GM18526 (cell line): ENCODE results near the gene INAFM1.

Experiments used
- POLR2A ChIP-seq: IDR thresholded peaks from 3 replicates; pipeline ENCODE4 v1.6.1; 2011; ENCODE audit not compliant: insufficient read length; ENCODE audit errors: extremely low read depth

INAFM1 gene

GRCh38 chr19:47274071-47274890 is at the start of gene INAFM1:
INAFM1 (plus strand) TSS chr19:47274885; CDS start chr19:47274920, 35 bp downstream.
- TF ChIP-seq POLR2A = peak; percentile 58

GRCh38 chr19:47225746-47226425 is 48.8 kb upstream of the INAFM1 start:
- peak; percentile 100 for TF ChIP-seq POLR2A

DNA sequence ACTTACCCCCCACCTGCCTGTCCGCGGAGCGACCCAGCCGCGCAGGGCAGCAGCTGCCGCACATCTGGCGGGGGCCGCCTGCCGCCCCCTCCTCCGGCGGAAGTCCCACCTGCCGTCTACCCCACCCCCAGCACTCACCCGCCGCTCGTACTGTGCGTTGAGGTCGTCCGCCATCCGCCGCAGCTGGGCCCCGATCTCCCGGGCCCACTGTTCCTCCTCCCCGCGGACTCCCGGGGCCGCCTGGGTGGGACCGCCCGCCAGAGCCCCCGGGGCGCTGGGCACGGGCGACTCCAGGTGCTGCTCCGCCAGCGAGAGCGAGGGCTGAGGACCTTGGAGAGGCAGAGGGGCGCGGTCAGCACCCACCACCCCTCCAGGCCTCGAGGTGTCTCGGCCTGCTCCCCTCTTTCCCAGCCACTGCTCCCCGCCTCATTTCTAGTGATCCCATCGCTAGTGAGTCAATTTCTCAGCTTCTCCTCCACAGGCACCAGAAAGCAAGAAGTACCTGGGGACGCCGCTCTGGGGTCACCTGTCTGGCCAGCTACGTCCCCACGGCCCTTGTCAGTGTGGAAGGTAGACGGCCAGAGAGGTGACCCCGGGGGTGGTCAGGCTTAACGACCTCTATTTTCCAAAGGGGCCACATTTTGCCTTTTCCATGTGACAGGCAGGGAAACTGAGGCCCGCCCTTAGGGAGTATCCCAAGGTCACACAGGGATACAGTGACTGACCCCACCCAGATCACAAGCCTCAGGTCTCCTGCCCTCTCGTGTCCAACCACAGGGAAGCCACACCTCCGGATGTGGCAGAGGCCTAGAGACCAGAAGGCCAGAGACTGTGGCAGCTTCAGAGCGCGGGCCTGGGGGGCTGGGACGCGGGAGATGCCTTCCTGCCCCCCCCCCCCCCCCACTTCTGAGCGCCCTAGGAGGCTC is 48.0 kb upstream of the INAFM1 start:
- TF ChIP-seq POLR2A = peak; percentile 59

- TF ChIP-seq POLR2A = peak; percentile 50
Observed at GRCh38 chr19:47227352-47228167, 47.1 kb upstream of the INAFM1 start.

DNA sequence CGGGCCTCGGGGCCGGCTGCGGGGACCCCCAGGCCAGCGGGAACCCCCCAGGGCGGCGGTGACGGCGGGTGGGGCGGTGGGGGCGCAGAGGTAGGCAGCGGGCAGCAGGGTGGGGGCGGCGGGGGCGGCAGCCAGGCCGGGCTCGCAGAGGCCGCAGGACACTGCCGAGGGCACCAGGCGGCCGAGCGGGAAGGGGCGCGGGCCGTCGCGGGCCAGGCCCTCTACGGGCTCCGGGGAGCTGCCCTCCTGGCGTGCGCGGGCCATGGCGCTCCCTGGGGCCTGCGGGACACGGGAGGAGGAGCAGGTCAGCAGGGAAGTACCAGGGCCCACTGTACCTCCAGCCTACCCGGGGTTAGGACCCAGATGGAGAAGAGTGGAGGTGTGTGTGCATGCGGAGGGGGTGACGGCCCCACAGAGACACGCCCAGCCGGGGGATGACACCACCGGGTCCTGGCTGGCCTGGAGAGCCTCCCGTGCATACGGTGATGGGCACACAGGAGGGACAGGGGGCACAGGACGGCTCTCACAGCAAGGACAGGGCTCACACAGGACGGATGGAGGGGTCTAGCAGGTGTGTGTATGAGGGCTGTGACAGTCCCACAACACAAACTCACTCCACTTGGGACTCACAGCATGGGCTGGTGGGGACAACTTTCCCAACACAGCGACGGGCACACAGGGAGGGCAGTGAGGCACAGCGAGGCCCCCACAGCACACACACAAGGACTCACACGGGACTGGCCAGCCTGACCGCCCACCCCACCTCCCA is 46.3 kb upstream of the INAFM1 start:
- no peak for TF ChIP-seq POLR2A

- no peak for TF ChIP-seq POLR2A
Observed at GRCh38 chr19:47228937-47229675, 45.6 kb upstream of the INAFM1 start.

GRCh38 chr19:47229676-47230053 is 45.0 kb upstream of the INAFM1 start:
- no peak for TF ChIP-seq POLR2A

- TF ChIP-seq POLR2A = no peak
Observed at GRCh38 chr19:47230054-47230920, 44.4 kb upstream of the INAFM1 start.

GRCh38 chr19:47230921-47231214 is 43.8 kb upstream of the INAFM1 start, which contains the start of gene BBC3:
BBC3 (minus strand) TSS chr19:47231199; CDS start chr19:47228431, 2,768 bp downstream.
- no peak for TF ChIP-seq POLR2A

DNA sequence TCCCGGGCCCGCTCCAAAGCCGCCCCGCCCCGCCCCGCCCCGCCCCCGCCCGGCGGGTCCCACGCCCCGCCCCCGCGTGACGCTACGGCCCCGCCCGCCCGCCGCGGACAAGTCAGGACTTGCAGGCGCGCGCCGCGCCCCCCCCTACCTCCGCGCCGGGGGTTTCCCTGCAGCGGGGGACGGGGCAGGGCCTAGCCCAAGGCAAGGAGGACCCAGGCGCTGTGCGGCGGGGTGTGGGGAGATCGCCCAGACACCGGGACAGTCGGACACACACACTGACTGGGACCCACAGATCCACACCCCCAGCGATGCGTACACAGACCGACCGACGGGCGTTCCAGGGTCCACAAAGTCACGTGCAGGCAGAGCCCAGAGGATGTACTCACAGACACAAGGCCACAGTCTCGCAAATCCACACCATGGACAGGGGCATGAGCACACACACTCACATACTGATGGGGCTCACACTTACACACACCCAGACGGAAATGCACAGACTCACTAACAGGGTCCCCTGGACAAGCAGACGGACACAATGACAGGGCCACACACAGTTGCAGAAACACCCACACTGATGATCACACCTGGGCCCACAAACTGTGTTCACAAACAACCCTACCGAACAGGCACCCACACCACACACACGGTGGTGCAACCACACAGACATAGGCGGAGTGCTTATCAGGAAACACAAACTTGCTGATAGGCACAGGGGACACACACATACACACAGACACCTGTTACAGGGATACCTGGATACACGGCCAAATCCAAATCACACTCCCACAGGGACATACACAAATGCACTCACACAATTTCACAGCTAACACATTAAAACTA is 43.2 kb upstream of the INAFM1 start:
- peak; percentile 44 for TF ChIP-seq POLR2A

GRCh38 chr19:47232422-47233211 is 42.1 kb upstream of the INAFM1 start:
- peak; percentile 34 for TF ChIP-seq POLR2A
